Measurements from ENCODE around the gene GGT6.

DNA sequence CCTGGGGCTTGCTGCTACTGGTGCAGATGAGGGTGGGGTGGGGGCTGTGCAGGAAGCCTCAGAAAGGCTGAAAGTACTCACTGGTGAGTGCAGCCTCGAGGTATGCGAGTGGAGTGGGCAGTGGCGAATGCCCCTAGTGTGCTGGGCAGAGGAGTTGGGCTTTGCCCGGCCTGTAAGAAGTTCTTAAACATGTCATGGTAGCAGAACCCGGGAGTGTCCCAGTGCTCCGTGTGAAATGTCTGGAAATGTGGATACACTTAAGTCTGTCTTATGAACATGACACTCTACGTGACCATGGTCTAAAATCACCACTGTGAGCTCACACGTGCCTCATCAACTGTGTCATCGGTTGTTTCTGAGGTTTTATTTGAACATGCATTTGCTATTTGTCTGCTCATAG is 25.7 kb upstream of the GGT6 start:
- no peak for TF ChIP-seq EZH2 (IDR thresholded peaks at IDR 0.05; ENCODE audit: borderline replicate concordance, low read depth, low read length, severe bottlenecking)
- TF ChIP-seq, protein P1, sequence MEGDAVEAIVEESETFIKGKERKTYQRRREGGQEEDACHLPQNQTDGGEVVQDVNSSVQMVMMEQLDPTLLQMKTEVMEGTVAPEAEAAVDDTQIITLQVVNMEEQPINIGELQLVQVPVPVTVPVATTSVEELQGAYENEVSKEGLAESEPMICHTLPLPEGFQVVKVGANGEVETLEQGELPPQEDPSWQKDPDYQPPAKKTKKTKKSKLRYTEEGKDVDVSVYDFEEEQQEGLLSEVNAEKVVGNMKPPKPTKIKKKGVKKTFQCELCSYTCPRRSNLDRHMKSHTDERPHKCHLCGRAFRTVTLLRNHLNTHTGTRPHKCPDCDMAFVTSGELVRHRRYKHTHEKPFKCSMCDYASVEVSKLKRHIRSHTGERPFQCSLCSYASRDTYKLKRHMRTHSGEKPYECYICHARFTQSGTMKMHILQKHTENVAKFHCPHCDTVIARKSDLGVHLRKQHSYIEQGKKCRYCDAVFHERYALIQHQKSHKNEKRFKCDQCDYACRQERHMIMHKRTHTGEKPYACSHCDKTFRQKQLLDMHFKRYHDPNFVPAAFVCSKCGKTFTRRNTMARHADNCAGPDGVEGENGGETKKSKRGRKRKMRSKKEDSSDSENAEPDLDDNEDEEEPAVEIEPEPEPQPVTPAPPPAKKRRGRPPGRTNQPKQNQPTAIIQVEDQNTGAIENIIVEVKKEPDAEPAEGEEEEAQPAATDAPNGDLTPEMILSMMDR (IDR thresholded peaks at IDR 0.05; ENCODE audit: borderline replicate concordance, extremely low read depth, low read length, poor library complexity, severe bottlenecking): no peak

All from DND-41 (cell line).